Colonic mucosa (tissue), 4 donors: ENCODE data around the gene RGS3. TPM values are rescaled to one million over a fixed set of nuclear protein-coding genes. Genes with fewer than 3 reads are reported as not detected.
"Not testable (repeated sequence)": the region's sequence is repeated elsewhere in the genome, so short reads cannot be mapped to it uniquely, and the experiment has no call there.

Experiments used
- DNase-seq: peaks from one replicate; pipeline ENCODE4 v3.0.0-alpha.2; 2020
- H3K27ac ChIP-seq: fragments of 200-600 bp; one replicate; pipeline ENCODE4 v1.8.0; 2021
- H3K27me3 ChIP-seq: fragments of 200-600 bp; one replicate; pipeline ENCODE4 v1.8.0; 2021
- H3K36me3 ChIP-seq: fragments of 200-600 bp; one replicate; pipeline ENCODE4 v1.8.0; 2021
- H3K4me1 ChIP-seq: fragments of 200-600 bp; one replicate; pipeline ENCODE4 v1.8.0; 2021; ENCODE audit warnings: mild to moderate bottlenecking
- H3K4me3 ChIP-seq: fragments of 200-600 bp; one replicate; pipeline ENCODE4 v1.8.0; 2021
- H3K9ac ChIP-seq, 2 donors: one replicate each; pipeline ENCODE4 v1.7.0; 2013; ENCODE audit warnings: control low read depth in 2 of 2, low read depth in 2 of 2, low read length in 2 of 2
- H3K9me3 ChIP-seq: fragments of 200-600 bp; one replicate; pipeline ENCODE4 v1.8.0; 2021
- intact Hi-C: fragments of 100-400 bp; cut with DNase I; formaldehyde crosslinking; loops from one replicate; pipeline ENCODE4 v1.14.1; 2022
- total RNA-seq, 2 donors: library from RNA; stranded (reverse); fragmentation: NEBNext Ultra II Directional in 1 of 2; extraction: Animal tissue kit (Norgen Biotek cat#: 25700) in 1 of 2; gene quantifications; one replicate each; pipeline ENCODE4 v1.2.1, GENCODE V29; 2021
- TF ChIP-seq, protein P1 (sequence below): fragments of 200-600 bp; IDR thresholded peaks from one replicate; pipeline ENCODE4 v1.8.0; 2022; ENCODE audit warnings: antibody characterized with exemption, mild to moderate bottlenecking
- donor health status: healthy.
- donor health status: DM: no; HTN: no; CAD: no.
- donor health status: DM: no; HTN: no; CAD: no.

The RGS3 gene
- total RNA-seq, 2 donors from 2014 or later: 67.4 to 71.1 TPM

- H3K9ac ChIP-seq: no peak overlapping the region
- H3K9me3 ChIP-seq: no peaks in the 10 kb centered on the region
- DNase-seq: no peak
- intact Hi-C loops: no loop called here
- no peaks in the 10 kb centered on the region for H3K36me3 ChIP-seq
- H3K4me3 ChIP-seq: no peak overlapping the region
- H3K27me3 ChIP-seq: no peaks in the 10 kb centered on the region
- no peaks in the 10 kb centered on the region for H3K4me1 ChIP-seq
- H3K27ac ChIP-seq: no peak overlapping the region
- TF ChIP-seq, protein P1, sequence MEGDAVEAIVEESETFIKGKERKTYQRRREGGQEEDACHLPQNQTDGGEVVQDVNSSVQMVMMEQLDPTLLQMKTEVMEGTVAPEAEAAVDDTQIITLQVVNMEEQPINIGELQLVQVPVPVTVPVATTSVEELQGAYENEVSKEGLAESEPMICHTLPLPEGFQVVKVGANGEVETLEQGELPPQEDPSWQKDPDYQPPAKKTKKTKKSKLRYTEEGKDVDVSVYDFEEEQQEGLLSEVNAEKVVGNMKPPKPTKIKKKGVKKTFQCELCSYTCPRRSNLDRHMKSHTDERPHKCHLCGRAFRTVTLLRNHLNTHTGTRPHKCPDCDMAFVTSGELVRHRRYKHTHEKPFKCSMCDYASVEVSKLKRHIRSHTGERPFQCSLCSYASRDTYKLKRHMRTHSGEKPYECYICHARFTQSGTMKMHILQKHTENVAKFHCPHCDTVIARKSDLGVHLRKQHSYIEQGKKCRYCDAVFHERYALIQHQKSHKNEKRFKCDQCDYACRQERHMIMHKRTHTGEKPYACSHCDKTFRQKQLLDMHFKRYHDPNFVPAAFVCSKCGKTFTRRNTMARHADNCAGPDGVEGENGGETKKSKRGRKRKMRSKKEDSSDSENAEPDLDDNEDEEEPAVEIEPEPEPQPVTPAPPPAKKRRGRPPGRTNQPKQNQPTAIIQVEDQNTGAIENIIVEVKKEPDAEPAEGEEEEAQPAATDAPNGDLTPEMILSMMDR: no peak
Observed at GRCh38 chr9:113426701-113427100, 36.8 kb upstream of the RGS3 start.

DNA sequence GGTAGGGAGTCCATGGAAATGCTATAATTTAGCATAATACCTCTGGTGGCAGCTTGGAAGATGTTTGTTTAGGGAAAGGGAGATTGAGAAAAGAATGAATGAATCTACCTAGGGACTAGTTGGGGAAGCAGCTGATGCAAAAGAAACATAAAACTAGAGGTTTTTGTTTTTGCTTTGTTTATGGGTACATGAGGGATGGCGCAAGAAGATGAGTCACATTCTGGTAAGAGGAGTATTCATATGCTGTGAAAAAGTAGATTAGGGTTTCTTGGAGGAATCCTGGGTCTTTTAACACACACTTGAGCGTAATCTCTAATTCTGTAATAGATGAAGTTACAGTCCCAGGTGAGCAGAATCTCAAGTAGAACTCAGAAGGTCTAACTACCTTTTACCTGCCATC lies 35.9 kb upstream of the RGS3 start:
- no peak for DNase-seq
- H3K4me1 ChIP-seq: no peaks in the 10 kb centered on the region
- H3K27me3 ChIP-seq: no peaks in the 10 kb centered on the region
- TF ChIP-seq, protein P1: no peak
- intact Hi-C loops: no loop called here
- no peak overlapping the region for H3K27ac ChIP-seq
- H3K9me3 ChIP-seq: no peaks in the 10 kb centered on the region
- H3K9ac ChIP-seq: no peak overlapping the region
- no peaks in the 10 kb centered on the region for H3K36me3 ChIP-seq
- H3K4me3 ChIP-seq: no peak overlapping the region

- Histone ChIP-seq H3K4me3 (no peak overlapping the region), H3K27me3 (no peaks in the 10 kb centered on the region), H3K9me3 (no peaks in the 10 kb centered on the region), H3K9ac (no peak overlapping the region), H3K4me1 (no peaks in the 10 kb centered on the region), H3K36me3 (no peaks in the 10 kb centered on the region), H3K27ac (no peak overlapping the region)
- TF ChIP-seq, protein P1: no peak
- intact Hi-C loops: no loop called here
- DNase-seq: no peak
Observed at GRCh38 chr9:113428062-113428615, 35.4 kb upstream of the RGS3 start.

DNA sequence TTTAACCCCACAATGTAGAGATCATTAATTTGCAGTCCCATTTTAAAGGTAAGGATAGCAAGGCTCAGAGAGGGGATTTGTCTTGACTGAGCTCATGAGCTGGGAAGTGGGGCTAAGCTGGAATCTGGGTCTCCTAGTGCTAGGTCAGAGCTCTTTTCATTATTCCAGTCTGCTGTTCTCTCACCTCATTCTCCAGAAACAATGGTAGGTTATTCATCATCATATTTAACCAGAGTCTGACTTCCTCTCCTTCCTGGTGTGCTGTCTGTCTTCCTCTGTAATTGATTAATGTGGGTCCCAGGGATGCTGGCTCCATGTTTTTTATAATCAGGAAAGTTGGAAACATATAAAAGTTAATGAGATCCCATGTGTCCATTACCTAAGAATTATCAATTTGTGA lies 32.3 kb upstream of the RGS3 start:
- no peaks in the 10 kb centered on the region for H3K27me3 ChIP-seq
- TF ChIP-seq, protein P1: no peak
- no peak for DNase-seq
- H3K4me3 ChIP-seq: no peak overlapping the region
- no peaks in the 10 kb centered on the region for H3K36me3 ChIP-seq
- H3K9ac ChIP-seq: no peak overlapping the region
- intact Hi-C loops: no loop called here
- no peaks in the 10 kb centered on the region for H3K9me3 ChIP-seq
- H3K27ac ChIP-seq: no peak overlapping the region
- H3K4me1 ChIP-seq: no peaks in the 10 kb centered on the region

- Histone ChIP-seq H3K4me1 (no peaks in the 10 kb centered on the region), H3K36me3 (no peaks in the 10 kb centered on the region), H3K27me3 (no peaks in the 10 kb centered on the region), H3K9me3 (no peaks in the 10 kb centered on the region), H3K9ac (no peak overlapping the region), H3K27ac (no peak overlapping the region), H3K4me3 (no peak overlapping the region)
- TF ChIP-seq, protein P1: no peak
- no peak for DNase-seq
- intact Hi-C loops: no loop called here
Observed at GRCh38 chr9:113436728-113437515, 26.6 kb upstream of the RGS3 start.

DNA sequence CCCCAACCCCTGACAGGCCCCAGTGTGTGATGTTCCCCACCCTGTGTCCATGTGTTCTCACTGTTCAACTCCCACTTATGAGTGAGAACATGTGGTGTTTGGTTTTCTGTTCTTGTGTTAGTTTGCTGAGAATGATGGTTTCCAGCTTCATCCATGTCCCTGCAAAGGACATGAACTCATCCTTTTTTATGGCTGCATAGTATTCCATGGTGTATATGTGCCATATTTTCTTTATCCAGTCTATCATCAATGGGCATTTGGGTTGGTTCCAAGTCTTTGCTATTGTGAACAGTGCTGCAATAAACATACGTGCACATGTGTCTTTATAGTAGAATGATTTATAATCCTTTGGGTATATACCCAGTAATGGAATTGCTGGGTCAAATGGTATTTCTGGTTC lies 25.8 kb upstream of the RGS3 start:
- H3K36me3 ChIP-seq, H3K9me3 ChIP-seq, DNase-seq, H3K9ac ChIP-seq, intact Hi-C loops, H3K4me3 ChIP-seq, H3K27ac ChIP-seq, H3K4me1 ChIP-seq, H3K27me3 ChIP-seq: not testable (repeated sequence)
